ENCODE data around the gene MYOG. TPM values are rescaled to one million over a fixed set of nuclear protein-coding genes. Genes with fewer than 3 reads are reported as not detected.

Gene MYOG
- total and polyA plus RNA-seq, 7 experiments from 2014 or later: not detected

GRCh38 chr1:203128716-203129500 is 43.1 kb upstream of the MYOG start:
- H3K36me3 ChIP-seq (ENCODE audit: control insufficient read depth in 2 of 3, insufficient read depth in 3 of 3, low read length in 3 of 3): no peaks in the 10 kb centered on the region
- Mint-ChIP-seq H3K4me3 (peak overlapping the region in 3 of 10 donors; percentile 32 to 74 (median 39)), H3K9me3 (peaks cover 0 to 2% (median 0%) of the 10 kb centered on the region in 11 donors), H3K4me1 (peaks cover 6 to 17% (median 11%) of the 10 kb centered on the region in 7 donors), H3K36me3 (peaks cover 0 to 7% (median 0%) of the 10 kb centered on the region in 5 donors), H3K27me3 (peaks cover 41 to 56% (median 45%) of the 10 kb centered on the region in 5 donors), H3K27ac (no peak overlapping the region)
- CTCF ChIA-PET: no interaction called here
- ATAC-seq (no peak), DNase-seq (peak in 1 of 9 donors; percentile 19)
- H3K4me3 ChIP-seq (ENCODE audit: low read length): no peak overlapping the region
- no peaks in the 10 kb centered on the region for H3K4me1 ChIP-seq (ENCODE audit: control insufficient read depth in 2 of 2, insufficient read depth in 2 of 2, low read length in 2 of 2)
- intact Hi-C loops (cut with micrococcal nuclease): no loop called here
- peaks cover 0 to 12% of the 10 kb centered on the region in 2 donors for H3K27me3 ChIP-seq (ENCODE audit: control insufficient read depth in 2 of 2, insufficient read depth in 2 of 2, low read length in 2 of 2)
- POLR2A ChIA-PET: no interaction called here
- no peak overlapping the region for H3K27ac ChIP-seq (ENCODE audit: low read depth, low read length)
- H3K9me3 ChIP-seq (ENCODE audit: control insufficient read depth in 2 of 3, low read length in 3 of 3): no peaks in the 10 kb centered on the region

GRCh38 chr1:203128431-203128715 is 42.6 kb upstream of the MYOG start:
- H3K27me3 ChIP-seq (ENCODE audit: control insufficient read depth in 2 of 2, insufficient read depth in 2 of 2, low read length in 2 of 2): peaks cover 0 to 12% of the 10 kb centered on the region in 2 donors
- Mint-ChIP-seq H3K27me3 (peaks cover 46 to 61% (median 50%) of the 10 kb centered on the region in 5 donors), H3K27ac (no peak overlapping the region), H3K9me3 (peaks cover 0 to 2% (median 0%) of the 10 kb centered on the region in 11 donors), H3K36me3 (peaks cover 0 to 7% (median 0%) of the 10 kb centered on the region in 5 donors), H3K4me3 (peak overlapping the region in 3 of 10 donors; percentile 61 to 76 (median 74)), H3K4me1 (peaks cover 6 to 17% (median 11%) of the 10 kb centered on the region in 7 donors)
- ChIA-PET CTCF (interaction anchor here (0.5 kb wide), 1 partner anchor 68 kb away, joined by 3 read pairs; no protein-coding TSS in a partner anchor), POLR2A (no interaction called here)
- H3K36me3 ChIP-seq (ENCODE audit: control insufficient read depth in 2 of 3, insufficient read depth in 3 of 3, low read length in 3 of 3): no peaks in the 10 kb centered on the region
- H3K4me1 ChIP-seq (ENCODE audit: control insufficient read depth in 2 of 2, insufficient read depth in 2 of 2, low read length in 2 of 2): no peaks in the 10 kb centered on the region
- DNase-seq (no peak), ATAC-seq (no peak)
- intact Hi-C loops (cut with micrococcal nuclease): no loop called here
- H3K27ac ChIP-seq (ENCODE audit: low read depth, low read length): no peak overlapping the region
- H3K9me3 ChIP-seq (ENCODE audit: control insufficient read depth in 2 of 3, low read length in 3 of 3): no peaks in the 10 kb centered on the region
- no peak overlapping the region for H3K4me3 ChIP-seq (ENCODE audit: low read length)

GRCh38 chr1:203127666-203128430 is 42.0 kb upstream of the MYOG start, which contains the start of gene ADORA1:
Gene ADORA1, plus strand, starts transcription at chr1:203127726. Its CDS starts 1,116 bp downstream, at chr1:203128842.
- peak; percentile 24 for ATAC-seq
- Mint-ChIP-seq H3K27ac (no peak within 1 kb of the TSS), H3K27me3 (peaks cover 46 to 62% (median 51%) of the 10 kb centered on the region in 5 donors)

GRCh38 chr1:203126866-203127665 is 41.3 kb upstream of the MYOG start:
- ATAC-seq: no peak
- H3K4me1 ChIP-seq (ENCODE audit: control insufficient read depth in 2 of 2, insufficient read depth in 2 of 2, low read length in 2 of 2): no peaks in the 10 kb centered on the region
- peaks cover 0 to 12% of the 10 kb centered on the region in 2 donors for H3K27me3 ChIP-seq (ENCODE audit: control insufficient read depth in 2 of 2, insufficient read depth in 2 of 2, low read length in 2 of 2)
- Mint-ChIP-seq H3K4me1 (peaks cover 6 to 17% (median 11%) of the 10 kb centered on the region in 7 donors), H3K4me3 (peak overlapping the region in 8 of 10 donors; percentile 4 to 74 (median 55)), H3K36me3 (peaks cover 0 to 7% (median 0%) of the 10 kb centered on the region in 5 donors), H3K27ac (no peak overlapping the region), H3K9me3 (peaks cover 0 to 2% (median 0%) of the 10 kb centered on the region in 11 donors), H3K27me3 (peaks cover 46 to 70% (median 55%) of the 10 kb centered on the region in 5 donors)
- H3K36me3 ChIP-seq (ENCODE audit: control insufficient read depth in 2 of 3, insufficient read depth in 3 of 3, low read length in 3 of 3): no peaks in the 10 kb centered on the region
- CTCF ChIA-PET: no interaction called here
- no peak overlapping the region for H3K4me3 ChIP-seq (ENCODE audit: low read length)
- no peaks in the 10 kb centered on the region for H3K9me3 ChIP-seq (ENCODE audit: control insufficient read depth in 2 of 3, low read length in 3 of 3)
- intact Hi-C loops (cut with micrococcal nuclease): no loop called here
- POLR2A ChIA-PET: no interaction called here
- no peak overlapping the region for H3K27ac ChIP-seq (ENCODE audit: low read depth, low read length)
- peak in 1 of 9 donors; percentile 7 for DNase-seq

More at GRCh38 chr1:203127666-203128430, 42.0 kb upstream of the MYOG start, which contains the start of gene ADORA1:
- Mint-ChIP-seq H3K4me3 (peak within 1 kb of the TSS in 9 of 10 donors; percentile 4 to 76 (median 63)), H3K4me1 (peaks cover 6 to 17% (median 11%) of the 10 kb centered on the region in 7 donors), H3K9me3 (peaks cover 0 to 2% (median 0%) of the 10 kb centered on the region in 11 donors), H3K36me3 (peaks cover 0 to 7% (median 0%) of the 10 kb centered on the region in 5 donors)
- Histone ChIP-seq H3K4me3 (ENCODE audit: low read length) (no peak within 1 kb of the TSS), H3K27ac (ENCODE audit: low read depth, low read length) (no peak within 1 kb of the TSS), H3K4me1 (ENCODE audit: control insufficient read depth in 2 of 2, insufficient read depth in 2 of 2, low read length in 2 of 2) (no peaks in the 10 kb centered on the region), H3K9me3 (ENCODE audit: control insufficient read depth in 2 of 3, low read length in 3 of 3) (no peaks in the 10 kb centered on the region), H3K36me3 (ENCODE audit: control insufficient read depth in 2 of 3, insufficient read depth in 3 of 3, low read length in 3 of 3) (no peaks in the 10 kb centered on the region), H3K27me3 (ENCODE audit: control insufficient read depth in 2 of 2, insufficient read depth in 2 of 2, low read length in 2 of 2) (peaks cover 0 to 12% of the 10 kb centered on the region in 2 donors)
- intact Hi-C loops (cut with micrococcal nuclease): no loop called here
- DNase-seq: peak in 1 of 9 donors; percentile 19
- POLR2A ChIA-PET: no interaction called here
- CTCF ChIA-PET: interaction anchor here (0.5 kb wide), 1 partner anchor 68 kb away, joined by 3 read pairs; no protein-coding TSS in a partner anchor

- POLR2A ChIA-PET: no interaction called here
- Mint-ChIP-seq H3K9me3 (peaks cover 0 to 2% (median 0%) of the 10 kb centered on the region in 11 donors), H3K27ac (no peak overlapping the region), H3K4me1 (peaks cover 7 to 22% (median 11%) of the 10 kb centered on the region in 7 donors), H3K27me3 (peaks cover 54 to 77% (median 63%) of the 10 kb centered on the region in 5 donors), H3K4me3 (peak overlapping the region in 4 of 10 donors; percentile 4 to 74 (median 64)), H3K36me3 (peaks cover 0 to 7% (median 0%) of the 10 kb centered on the region in 5 donors)
- CTCF ChIA-PET: no interaction called here
- Histone ChIP-seq H3K4me1 (ENCODE audit: control insufficient read depth in 2 of 2, insufficient read depth in 2 of 2, low read length in 2 of 2) (no peaks in the 10 kb centered on the region), H3K4me3 (ENCODE audit: low read length) (no peak overlapping the region), H3K27me3 (ENCODE audit: control insufficient read depth in 2 of 2, insufficient read depth in 2 of 2, low read length in 2 of 2) (peaks cover 0 to 12% of the 10 kb centered on the region in 2 donors), H3K36me3 (ENCODE audit: control insufficient read depth in 2 of 3, insufficient read depth in 3 of 3, low read length in 3 of 3) (no peaks in the 10 kb centered on the region), H3K27ac (ENCODE audit: low read depth, low read length) (no peak overlapping the region), H3K9me3 (ENCODE audit: control insufficient read depth in 2 of 3, low read length in 3 of 3) (no peaks in the 10 kb centered on the region)
- DNase-seq: peak in 1 of 9 donors; percentile 13
- no peak for ATAC-seq
- intact Hi-C loops (cut with micrococcal nuclease): no loop called here
Measured at GRCh38 chr1:203126151-203126865, 40.5 kb upstream of the MYOG start.

Measured in naive thymus-derived CD4-positive, alpha-beta T cell (primary cell).